Ecto neural progenitor cell (in vitro differentiated cells): ENCODE results near the gene C2orf72.
"Not testable (repeated sequence)": the region's sequence is repeated elsewhere in the genome, so short reads cannot be mapped to it uniquely, and the experiment has no call there.

ENCODE experiments used
- DNase-seq: peaks from one replicate; pipeline ENCODE4 v3.0.0-alpha.2; 2018; ENCODE audit warnings: low spot score

C2orf72 gene

DNA sequence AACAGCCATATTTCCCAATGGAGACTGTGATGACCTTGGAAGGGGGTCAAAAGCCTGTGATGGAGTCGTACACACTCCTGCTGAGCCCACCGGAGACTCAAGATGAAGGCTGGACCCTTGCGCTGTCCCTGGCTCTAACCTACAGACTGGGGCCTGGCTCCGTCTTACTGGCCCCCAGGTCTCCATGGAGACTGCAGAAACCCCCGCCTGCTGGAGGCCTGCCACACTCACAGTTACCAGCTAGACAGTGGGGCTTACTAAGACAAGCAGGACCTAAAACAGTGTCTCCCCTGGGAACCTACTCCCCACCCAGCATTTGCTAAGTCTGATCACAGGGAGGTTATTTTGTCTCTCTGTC is 9.6 kb downstream of the C2orf72 start:
- DNase-seq: no peak

DNA sequence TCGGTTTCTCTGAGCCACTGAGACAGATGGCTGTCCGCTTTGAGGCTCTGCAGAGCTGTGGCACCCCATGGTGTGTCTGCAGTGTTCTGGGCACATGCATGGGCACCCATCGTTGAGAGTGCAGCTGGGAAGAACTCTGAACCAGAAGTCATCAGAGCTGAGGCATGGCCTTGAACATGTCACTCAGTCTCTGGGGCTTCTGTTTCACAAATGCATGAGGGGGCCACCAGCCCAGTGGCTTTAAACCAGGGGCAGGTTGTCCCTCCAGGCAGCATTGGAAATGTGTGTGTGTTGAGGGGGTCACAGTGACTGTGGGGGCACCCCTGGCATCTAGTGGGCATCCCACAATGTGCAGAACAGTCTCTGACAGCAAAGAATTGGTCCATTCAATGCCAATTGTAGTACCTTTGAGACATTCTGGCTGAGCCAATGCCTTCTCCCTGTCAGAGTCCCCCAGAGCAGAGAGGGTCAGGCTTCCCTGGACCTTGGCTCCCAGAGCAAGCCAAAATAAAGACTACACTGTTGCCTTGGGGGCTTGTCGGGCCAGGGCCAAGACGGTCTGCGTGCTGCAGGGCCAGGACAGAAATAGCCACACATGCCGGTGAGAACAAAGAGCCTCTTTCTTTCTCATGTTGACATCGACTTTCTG is 10.1 kb downstream of the C2orf72 start:
- DNase-seq: no peak

GRCh38 chr2:231047923-231048915 is 10.9 kb downstream of the C2orf72 start:
- DNase-seq: no peak

DNA sequence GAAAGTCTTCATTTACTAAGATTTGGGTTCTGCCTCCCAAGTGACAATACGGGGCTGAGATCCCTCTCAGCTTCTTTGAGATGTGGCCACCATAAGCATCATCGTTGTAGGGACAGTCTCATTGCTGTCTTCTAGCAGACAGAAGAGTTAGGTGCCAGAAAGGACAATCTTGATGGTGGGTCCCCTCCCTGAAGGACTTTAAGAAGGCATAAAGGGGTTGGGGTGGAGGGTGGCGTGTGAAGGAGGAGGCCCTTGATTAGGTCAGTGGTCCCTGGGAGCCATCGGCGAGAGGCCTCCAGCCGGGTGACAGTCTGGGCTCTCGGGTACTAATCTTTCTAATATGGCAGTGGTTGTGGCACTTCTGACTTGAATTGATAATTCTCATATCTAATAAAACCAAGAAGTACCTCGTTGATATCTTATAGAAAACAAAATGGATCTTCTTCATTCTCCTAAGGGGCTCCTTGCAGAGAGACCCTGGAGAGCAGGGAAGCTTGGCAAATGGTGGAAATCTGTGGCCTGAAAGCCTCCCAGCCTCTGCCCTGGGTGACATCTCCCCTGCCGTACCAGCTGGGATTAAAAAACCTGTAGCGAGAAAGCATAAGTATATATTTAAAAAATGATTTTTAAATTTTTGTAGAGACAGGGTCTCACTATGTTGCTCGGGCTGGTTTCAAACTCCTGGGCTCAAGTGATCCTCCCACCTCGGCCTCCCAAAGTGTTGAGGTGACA is 12.1 kb downstream of the C2orf72 start:
- no peak for DNase-seq

GRCh38 chr2:231050018-231050901 is 12.9 kb downstream of the C2orf72 start:
- DNase-seq: no peak

DNA sequence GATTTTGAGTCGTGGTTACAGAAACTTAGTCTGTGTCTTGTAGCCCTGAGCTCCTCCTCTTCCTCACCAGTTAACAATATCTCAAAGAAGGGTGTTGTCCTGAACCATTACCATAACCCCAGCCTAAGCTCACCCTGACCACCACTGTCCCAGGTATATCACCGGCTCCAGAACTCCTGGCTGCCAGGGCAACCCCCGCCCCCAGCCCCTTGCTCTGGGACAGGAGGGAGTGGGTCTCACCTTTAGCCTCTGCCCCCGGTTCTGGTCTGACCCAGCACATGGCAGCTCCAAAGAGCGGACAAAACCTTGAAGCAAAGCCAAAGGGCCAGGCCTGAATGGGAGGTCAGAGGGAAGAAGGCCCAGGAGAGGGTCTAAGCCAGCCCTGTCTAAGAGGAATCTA is 13.8 kb downstream of the C2orf72 start:
- no peak for DNase-seq

DNA sequence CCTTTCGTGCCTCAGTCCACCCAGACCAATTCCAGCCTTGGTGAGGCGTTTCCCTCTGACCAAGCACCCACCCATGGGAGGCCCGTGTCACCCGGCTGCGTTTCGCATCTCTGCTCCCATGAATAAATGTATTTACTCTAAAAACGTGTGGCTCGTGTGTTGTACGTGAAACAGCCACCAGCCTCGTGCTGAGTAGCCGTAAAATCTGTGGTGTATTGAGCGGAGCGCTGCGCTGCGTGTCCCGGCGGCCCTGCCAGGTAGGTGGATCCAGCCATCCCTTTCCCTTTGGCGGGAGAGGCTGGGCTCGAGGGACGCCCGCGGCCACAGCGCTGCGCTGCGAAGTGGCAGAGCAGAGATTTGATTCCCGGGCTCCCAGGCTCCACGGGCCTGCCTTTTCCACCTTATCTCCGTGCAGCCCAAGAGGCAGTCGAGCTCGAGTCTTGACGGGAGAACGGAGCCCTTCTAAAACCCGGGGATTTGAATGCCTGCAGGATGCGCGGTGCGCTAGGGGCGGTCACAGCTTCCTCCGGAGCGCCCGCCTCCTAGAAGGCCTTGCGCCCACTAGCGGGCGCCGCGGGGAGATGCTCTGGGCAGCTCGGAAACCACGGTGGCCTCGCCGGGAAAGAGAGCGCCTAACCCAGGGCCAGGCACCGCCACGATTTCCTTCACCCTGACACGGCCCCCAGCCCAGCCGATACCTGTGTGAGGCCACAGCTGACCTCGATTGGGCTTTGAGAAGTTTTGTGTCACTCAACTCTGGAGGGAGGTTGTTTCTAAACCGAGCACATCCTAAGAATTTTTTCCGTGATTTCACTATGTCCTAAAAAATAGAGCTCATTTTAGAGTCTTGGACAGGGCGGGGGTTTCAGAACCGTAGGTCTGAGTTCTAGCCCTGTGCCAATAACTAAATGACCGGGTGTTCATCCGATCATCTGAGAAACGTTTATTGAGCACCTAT is 15.4 kb downstream of the C2orf72 start:
- DNase-seq: peak; percentile 89

GRCh38 chr2:231053846-231054245 is 16.5 kb downstream of the C2orf72 start:
- no peak for DNase-seq

GRCh38 chr2:231056453-231057416 is 19.4 kb downstream of the C2orf72 start, which contains the start of gene PSMD1:
TSS of gene PSMD1 (plus strand) at chr2:231056867. CDS start at chr2:231057026, 159 bp downstream.
- DNase-seq: peak; percentile 96

DNA sequence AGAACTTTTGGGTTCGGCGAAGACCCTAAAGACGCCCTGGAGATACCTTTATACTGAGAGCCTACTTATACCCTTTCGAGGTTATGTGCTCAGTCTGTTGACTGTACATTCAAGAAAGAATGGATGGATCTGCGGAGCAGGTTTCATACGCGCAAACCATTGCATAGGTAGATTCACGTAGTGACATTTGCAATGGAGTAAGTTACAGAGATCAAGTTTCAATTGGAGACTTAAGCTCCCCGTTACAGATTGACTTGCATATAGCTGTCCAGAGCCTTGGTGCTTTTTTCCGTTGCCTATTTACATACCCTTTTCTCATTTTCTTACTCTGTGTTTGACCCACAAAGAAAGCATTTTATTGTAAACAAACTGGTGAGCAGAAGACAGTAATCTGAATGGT is 20.3 kb downstream of the C2orf72 start:
- DNase-seq: no peak

- no peak for DNase-seq
Measured at GRCh38 chr2:231058761-231059550, 21.6 kb downstream of the C2orf72 start.

DNA sequence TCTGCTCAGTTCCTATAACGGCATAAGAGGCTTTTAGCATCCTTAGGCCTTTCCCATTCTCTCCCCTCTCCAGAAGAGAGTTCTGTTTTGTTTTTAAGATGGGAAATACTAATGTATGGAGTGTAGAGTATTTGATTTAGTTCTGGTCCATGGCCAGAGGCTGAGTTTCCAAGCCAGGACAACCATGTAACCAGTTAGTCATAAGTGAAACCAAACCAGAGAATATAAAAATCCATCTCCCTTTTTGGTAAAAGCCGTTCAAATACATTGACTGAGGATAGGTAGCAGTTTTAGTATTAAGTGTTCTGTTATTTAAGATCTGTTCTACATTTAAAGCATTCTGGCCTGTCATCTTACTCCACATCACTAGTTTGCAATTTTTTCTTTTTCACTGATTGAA is 22.4 kb downstream of the C2orf72 start:
- no peak for DNase-seq

DNA sequence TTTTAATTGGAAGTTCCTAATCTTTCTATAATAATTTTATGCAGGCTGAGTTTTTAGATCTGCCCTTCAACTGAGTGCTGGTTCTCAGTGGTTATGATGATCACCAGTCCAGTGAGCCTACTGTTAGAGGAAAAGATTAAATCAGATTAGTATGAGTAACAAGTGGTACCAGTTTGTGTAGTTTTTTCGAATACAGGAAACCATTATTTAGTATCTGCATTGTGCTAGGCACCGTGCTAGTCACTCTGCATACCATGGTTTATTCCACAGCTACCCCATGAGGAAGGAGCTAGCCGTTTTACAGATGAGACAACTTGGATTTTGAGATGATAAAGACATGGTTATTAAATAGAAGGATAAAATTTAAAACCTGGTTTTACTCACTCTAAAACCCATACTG is 25.5 kb downstream of the C2orf72 start:
- DNase-seq: no peak

DNA sequence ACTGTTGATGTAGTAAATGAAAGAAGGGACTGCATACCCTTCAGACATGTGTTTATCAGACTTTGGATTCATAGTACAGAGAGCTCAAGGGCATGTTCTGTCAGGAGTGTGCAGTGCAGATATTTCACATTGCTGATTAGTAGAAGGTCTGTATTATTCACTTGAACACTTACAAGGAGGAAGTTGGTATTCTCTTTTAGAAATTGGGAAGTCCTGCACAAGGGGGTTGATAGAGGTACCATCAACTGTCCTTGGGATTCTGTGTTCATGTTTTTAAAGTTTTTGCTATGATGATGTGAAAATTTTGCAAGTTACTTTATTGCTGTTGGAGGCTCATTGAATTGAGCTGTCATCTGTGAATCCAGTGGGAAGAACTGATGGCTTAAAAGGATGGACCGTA is 26.0 kb downstream of the C2orf72 start:
- no peak for DNase-seq

GRCh38 chr2:231065966-231066365 is 28.6 kb downstream of the C2orf72 start:
- no peak for DNase-seq

- not testable (repeated sequence) for DNase-seq
Measured at GRCh38 chr2:231067531-231067930, 30.2 kb downstream of the C2orf72 start.

- DNase-seq: no peak
Measured at GRCh38 chr2:231068525-231069222, 31.4 kb downstream of the C2orf72 start.
